CD14-positive monocyte (primary cell): ENCODE data around the gene WDR48. TPM values are rescaled to one million over a fixed set of nuclear protein-coding genes. Genes with fewer than 3 reads are reported as not detected.

ENCODE experiments used
- DNase-seq, 3 donors: peaks; one replicate each; pipeline ENCODE4 v3.0.0-alpha.2; 2011 to 2022
- H2AFZ ChIP-seq: 2 replicates; pipeline ENCODE4 v1.6.0; 2012; ENCODE audit warnings: mild to moderate bottlenecking, low read depth, low read length, inconsistent platforms; ENCODE audit not compliant: insufficient read depth, poor library complexity, severe bottlenecking
- H3K27ac ChIP-seq, 2 donors: 1 replicate in 1 of 2; 2 replicates in 1 of 2; pipeline ENCODE4 v1.5.1; 2012 to 2013; ENCODE audit warnings: low read length in 2 of 2, control low read depth in 1 of 2, inconsistent platforms in 1 of 2, low read depth in 1 of 2, mild to moderate bottlenecking in 1 of 2
- H3K27me3 ChIP-seq, 2 donors: one replicate each; pipeline versions ENCODE4 v1.6.0 to v1.6.1; 2011 to 2013; ENCODE audit warnings: low read length in 2 of 2; ENCODE audit not compliant: control insufficient read depth in 2 of 2, insufficient read depth in 2 of 2
- H3K36me3 ChIP-seq, 2 donors: replicated peaks in 1 of 2; 1 replicate in 1 of 2; 2 replicates in 1 of 2; pipeline versions ENCODE4 v1.5.1 to v1.6.1; 2012 to 2013; ENCODE audit warnings: low read length in 2 of 2, control low read depth in 1 of 2, inconsistent platforms in 1 of 2, mild to moderate bottlenecking in 1 of 2; ENCODE audit not compliant: insufficient read depth in 2 of 2, control insufficient read depth in 1 of 2
- H3K4me1 ChIP-seq, 2 donors: 1 replicate in 1 of 2; 2 replicates in 1 of 2; pipeline versions ENCODE4 v1.5.1 to v1.6.1; 2012 to 2013; ENCODE audit warnings: low read length in 2 of 2, control low read depth in 1 of 2, inconsistent platforms in 1 of 2, mild to moderate bottlenecking in 1 of 2, moderate library complexity in 1 of 2; ENCODE audit not compliant: insufficient read depth in 2 of 2, control insufficient read depth in 1 of 2
- H3K4me2 ChIP-seq: replicated peaks from 2 replicates; pipeline ENCODE3; 2012; ENCODE audit warnings: low read length, moderate library complexity, mild to moderate bottlenecking; ENCODE audit not compliant: poor library complexity, severe bottlenecking; ENCODE audit errors: extremely low read depth
- H3K4me3 ChIP-seq, 3 experiments: fragments of 200-600 bp in 1 of 3; sonication (generic) in 1 of 3; replicated peaks in 1 of 3; 1 replicate in 2 of 3; 2 replicates in 1 of 3; pipeline ENCODE4 v1.5.1; 2011 to 2013; ENCODE audit warnings: low read length in 3 of 3, mild to moderate bottlenecking in 3 of 3, control low read depth in 2 of 3, low read depth in 2 of 3, inconsistent platforms in 1 of 3, moderate library complexity in 1 of 3
- H3K79me2 ChIP-seq: 2 replicates; pipeline ENCODE4 v1.6.0; 2012; ENCODE audit warnings: mild to moderate bottlenecking, control low read depth, inconsistent platforms, low read length, moderate library complexity; ENCODE audit not compliant: insufficient read depth
- H3K9ac ChIP-seq: 2 replicates; pipeline ENCODE4 v1.6.0; 2017; ENCODE audit warnings: low read length, mild to moderate bottlenecking; ENCODE audit not compliant: insufficient read depth, poor library complexity, severe bottlenecking
- H3K9me3 ChIP-seq, 2 donors: replicated peaks in 1 of 2; 1 replicate in 1 of 2; 2 replicates in 1 of 2; pipeline versions ENCODE4 v1.5.1 to v1.6.1; 2012 to 2013; ENCODE audit warnings: low read length in 2 of 2, control low read depth in 1 of 2; ENCODE audit not compliant: control insufficient read depth in 1 of 2, insufficient read depth in 1 of 2
- H4K20me1 ChIP-seq: 2 replicates; pipeline ENCODE4 v1.6.0; 2012; ENCODE audit warnings: mild to moderate bottlenecking, low read length, control low read depth, moderate library complexity; ENCODE audit not compliant: insufficient read depth
- H3K27ac Mint-ChIP-seq, 7 donors: one replicate each; pipeline ENCODE4 v1.8.0; 2020; ENCODE audit warnings: mild to moderate bottlenecking in 7 of 7, mixed read lengths in 7 of 7, moderate library complexity in 6 of 7, inconsistent platforms in 2 of 7
- H3K27me3 Mint-ChIP-seq, 3 donors: one replicate each; pipeline ENCODE4 v1.8.0; 2021 to 2022; ENCODE audit warnings: low read depth in 3 of 3, mild to moderate bottlenecking in 3 of 3, mixed read lengths in 3 of 3, moderate library complexity in 3 of 3, inconsistent platforms in 1 of 3
- H3K36me3 Mint-ChIP-seq, 2 donors: one replicate each; pipeline ENCODE4 v1.8.0; 2020; ENCODE audit warnings: mixed read lengths in 2 of 2, inconsistent platforms in 1 of 2, mild to moderate bottlenecking in 1 of 2
- H3K4me1 Mint-ChIP-seq: one replicate; pipeline ENCODE4 v1.8.0; 2020; ENCODE audit warnings: mild to moderate bottlenecking, mixed read lengths
- H3K4me3 Mint-ChIP-seq, 2 donors: one replicate each; pipeline ENCODE4 v1.8.0; 2020; ENCODE audit warnings: mild to moderate bottlenecking in 2 of 2, mixed read lengths in 2 of 2, moderate library complexity in 1 of 2
- H3K9me3 Mint-ChIP-seq, 7 donors: one replicate each; pipeline ENCODE4 v1.8.0; 2020 to 2022; ENCODE audit warnings: mixed read lengths in 7 of 7, mild to moderate bottlenecking in 6 of 7, moderate library complexity in 6 of 7, inconsistent platforms in 2 of 7
- CTCF ChIP-seq: fragments of 200-600 bp; IDR thresholded peaks from one replicate; pipeline ENCODE4 v1.8.0; 2022; ENCODE audit warnings: antibody characterized with exemption, mild to moderate bottlenecking
- WGBS: methylation state at CpG from one replicate; pipeline ENCODE4 v1.1.5; 2013; ENCODE audit warnings: missing lambda C conversion rate; ENCODE audit not compliant: insufficient coverage; 5-methylcytosine and 5-hydroxymethylcytosine counted together
- intact Hi-C, 2 donors: fragments of 100-400 bp; cut with micrococcal nuclease; formaldehyde crosslinking; loops; one replicate each; pipeline versions ENCODE4 v1.15.0 to v1.15.1; 2023
- polyA plus RNA-seq, 3 donors: library from polyadenylated mRNA; depleted of rRNA in 1 of 3; unstranded in 2 of 3; stranded (reverse) in 1 of 3; fragments of 300-500 nt in 2 of 3; fragments of >200 nt in 1 of 3; fragmentation: Illumina TruSeq in 2 of 3; gene quantifications; 1 replicate in 2 of 3; 2 replicates in 1 of 3; pipeline ENCODE4 v1.2.3, GENCODE V29; 2012 to 2021

WDR48 gene
- polyA plus RNA-seq, 3 donors: 15.0 to 22.7 (median 17.1) TPM

DNA sequence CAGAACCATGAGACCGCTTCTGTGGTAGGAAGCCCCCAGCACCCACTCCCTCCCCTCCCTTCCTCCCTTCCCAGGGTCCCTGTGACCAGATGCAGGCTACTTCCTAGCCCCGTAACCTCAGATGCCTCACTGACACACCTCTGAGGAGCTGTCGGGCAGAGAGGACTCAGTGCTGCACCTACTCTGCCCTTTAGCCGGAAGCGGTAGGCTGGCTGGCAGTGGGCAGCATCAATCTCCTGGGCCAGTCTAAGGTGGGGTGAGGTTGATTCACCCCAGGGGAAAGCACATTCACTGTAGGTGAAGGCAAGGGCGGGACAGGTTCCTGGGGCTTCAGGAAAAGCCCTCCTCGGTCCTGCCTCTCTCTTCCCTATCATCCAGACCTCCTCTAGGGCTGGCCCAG, 82.5 kb downstream of the WDR48 start:
- DNase-seq: no peak
- no peaks in the 10 kb centered on the region for H3K36me3 ChIP-seq
- WGBS: 60% methylated on average over 1 of the region's 7 CpGs
- H3K9me3 ChIP-seq: no peaks in the 10 kb centered on the region
- no peaks in the 10 kb centered on the region for H3K27me3 ChIP-seq
- H3K4me1 Mint-ChIP-seq: peaks cover 11% of the 10 kb centered on the region
- H3K4me3 Mint-ChIP-seq: no peak overlapping the region
- no peak overlapping the region for H3K4me3 ChIP-seq
- H2AFZ ChIP-seq: no peak overlapping the region
- peaks cover 16 to 18% of the 10 kb centered on the region in 2 donors for H3K36me3 Mint-ChIP-seq
- no peaks in the 10 kb centered on the region for H3K79me2 ChIP-seq
- peaks cover 18% of the 10 kb centered on the region for H4K20me1 ChIP-seq
- intact Hi-C loops: no loop called here
- H3K27me3 Mint-ChIP-seq: peaks cover 0 to 2% (median 1%) of the 10 kb centered on the region in 3 donors
- H3K27ac Mint-ChIP-seq: peak overlapping the region in 2 of 7 donors; percentile 25 to 54
- H3K9ac ChIP-seq: no peak overlapping the region
- H3K9me3 Mint-ChIP-seq: peaks cover 0 to 2% (median 0%) of the 10 kb centered on the region in 7 donors
- no peak overlapping the region for H3K27ac ChIP-seq
- H3K4me1 ChIP-seq: peaks cover 3 to 5% of the 10 kb centered on the region in 2 donors
- H3K4me2 ChIP-seq: no peak overlapping the region
- no peak for TF ChIP-seq CTCF

DNA sequence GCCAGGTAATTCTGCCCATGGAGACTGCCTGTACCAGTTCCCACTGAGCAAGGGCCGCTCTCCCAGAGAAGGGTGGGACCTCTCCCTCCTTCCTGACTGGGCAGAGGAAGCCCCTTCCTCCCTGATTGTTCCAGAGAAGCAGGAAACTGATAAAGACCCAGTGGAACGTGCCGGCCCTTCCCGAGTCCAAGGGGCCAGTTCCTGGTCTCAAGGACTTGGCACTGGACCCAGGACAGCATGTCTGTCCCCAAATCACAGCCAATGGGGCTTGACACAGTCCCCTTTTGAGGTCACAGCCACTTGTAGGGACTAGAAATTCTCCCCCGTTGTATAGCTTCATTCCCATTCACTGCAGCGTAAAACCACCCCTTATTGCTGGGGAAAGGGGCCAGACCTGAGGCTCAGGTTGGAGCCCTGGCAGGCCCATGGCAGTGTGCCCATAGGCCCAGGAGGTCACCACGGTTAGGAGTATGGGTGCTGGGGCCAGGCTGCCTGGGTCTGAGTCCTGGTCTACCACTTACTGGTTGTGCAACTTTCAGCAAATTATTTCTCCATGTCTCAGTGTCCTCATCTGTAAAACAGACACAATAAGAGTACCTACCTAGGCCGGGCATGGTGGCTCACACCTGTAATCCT, 83.5 kb downstream of the WDR48 start:
- Histone ChIP-seq H4K20me1 (peaks cover 28% of the 10 kb centered on the region), H3K27me3 (no peaks in the 10 kb centered on the region), H3K27ac (no peak overlapping the region), H3K4me1 (peaks cover 5 to 8% of the 10 kb centered on the region in 2 donors), H3K9ac (no peak overlapping the region), H3K4me2 (no peak overlapping the region), H3K36me3 (peaks cover 0 to 4% of the 10 kb centered on the region in 2 donors), H2AFZ (no peak overlapping the region), H3K4me3 (no peak overlapping the region), H3K9me3 (no peaks in the 10 kb centered on the region), H3K79me2 (no peaks in the 10 kb centered on the region)
- Mint-ChIP-seq H3K36me3 (peaks cover 17 to 24% of the 10 kb centered on the region in 2 donors), H3K9me3 (peaks cover 0 to 2% (median 0%) of the 10 kb centered on the region in 7 donors), H3K4me1 (peaks cover 12% of the 10 kb centered on the region), H3K27ac (no peak overlapping the region), H3K4me3 (no peak overlapping the region), H3K27me3 (peaks cover 0 to 2% (median 1%) of the 10 kb centered on the region in 3 donors)
- no peak for TF ChIP-seq CTCF
- WGBS: 89% methylated on average over 6 of the region's 8 CpGs
- no peak for DNase-seq
- intact Hi-C loops: no loop called here
